ENCODE results near the gene PPA2.
A peak's percentile ranks its signal among the peaks of the same experiment; 100 is the strongest.
"Not testable (repeated sequence)": the region's sequence is repeated elsewhere in the genome, so short reads cannot be mapped to it uniquely, and the experiment has no call there.

PPA2 gene

DNA sequence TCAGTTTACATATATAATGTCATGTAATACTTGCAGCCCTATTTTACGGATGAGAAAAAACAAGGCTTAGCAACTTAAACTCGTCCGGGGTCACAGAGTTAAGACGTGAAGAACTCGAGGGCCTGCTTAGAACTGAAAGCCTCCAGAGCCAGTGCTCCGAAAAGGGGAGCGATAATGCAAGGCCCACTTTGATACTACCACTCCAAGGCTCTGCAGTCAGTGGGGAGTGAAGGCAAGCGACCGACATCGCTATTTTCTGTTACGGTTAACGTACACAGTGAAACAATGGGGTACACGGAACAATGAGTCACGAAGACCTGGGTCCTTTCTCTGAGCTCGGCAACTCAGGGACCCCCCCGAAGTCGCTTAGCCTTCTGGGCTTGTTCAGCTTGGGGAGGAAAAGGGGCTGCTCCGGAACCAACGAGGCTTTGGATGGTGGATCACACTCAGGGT lies 965 bp downstream of the PPA2 start:
- TF ChIP-seq, protein P1, sequence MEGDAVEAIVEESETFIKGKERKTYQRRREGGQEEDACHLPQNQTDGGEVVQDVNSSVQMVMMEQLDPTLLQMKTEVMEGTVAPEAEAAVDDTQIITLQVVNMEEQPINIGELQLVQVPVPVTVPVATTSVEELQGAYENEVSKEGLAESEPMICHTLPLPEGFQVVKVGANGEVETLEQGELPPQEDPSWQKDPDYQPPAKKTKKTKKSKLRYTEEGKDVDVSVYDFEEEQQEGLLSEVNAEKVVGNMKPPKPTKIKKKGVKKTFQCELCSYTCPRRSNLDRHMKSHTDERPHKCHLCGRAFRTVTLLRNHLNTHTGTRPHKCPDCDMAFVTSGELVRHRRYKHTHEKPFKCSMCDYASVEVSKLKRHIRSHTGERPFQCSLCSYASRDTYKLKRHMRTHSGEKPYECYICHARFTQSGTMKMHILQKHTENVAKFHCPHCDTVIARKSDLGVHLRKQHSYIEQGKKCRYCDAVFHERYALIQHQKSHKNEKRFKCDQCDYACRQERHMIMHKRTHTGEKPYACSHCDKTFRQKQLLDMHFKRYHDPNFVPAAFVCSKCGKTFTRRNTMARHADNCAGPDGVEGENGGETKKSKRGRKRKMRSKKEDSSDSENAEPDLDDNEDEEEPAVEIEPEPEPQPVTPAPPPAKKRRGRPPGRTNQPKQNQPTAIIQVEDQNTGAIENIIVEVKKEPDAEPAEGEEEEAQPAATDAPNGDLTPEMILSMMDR (IDR thresholded peaks at IDR 0.05; ENCODE audit: low read depth, low read length): no peak
- no peak for DNase-seq (ENCODE audit: low read depth in 2 of 2)
- H3K4me3 ChIP-seq (replicated peaks in 1 of 2; ENCODE audit: low read depth in 2 of 2, low read length in 2 of 2): peak overlapping the region; percentile 98 to 99

DNA sequence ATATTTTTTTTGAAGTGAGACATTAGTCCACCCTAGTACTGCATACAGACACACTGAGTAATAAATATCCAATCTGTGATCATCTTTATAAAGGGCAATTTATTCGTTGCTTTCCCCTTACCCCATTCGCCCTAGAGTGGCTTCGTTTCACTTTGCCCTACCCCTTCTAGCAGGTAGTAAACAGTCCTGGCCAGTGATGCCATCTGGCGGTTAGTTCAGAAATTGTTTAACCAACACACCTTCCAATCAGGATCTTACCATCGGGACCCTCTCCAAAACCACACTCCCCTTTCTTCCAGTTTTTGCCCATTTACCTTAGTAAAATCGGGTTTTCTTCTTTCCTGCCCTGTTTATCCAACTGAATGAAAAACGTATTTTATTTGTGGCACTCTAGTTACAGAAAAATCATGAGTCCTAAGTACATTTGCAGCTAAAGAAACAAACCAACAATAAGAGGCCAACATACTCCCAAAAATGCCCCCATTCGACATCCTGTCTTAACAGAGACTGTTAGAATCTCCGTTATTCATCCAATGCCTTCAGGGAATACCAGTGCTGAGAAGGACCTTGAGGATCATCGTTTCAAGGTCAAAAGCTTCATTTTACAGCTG lies 2.2 kb downstream of the PPA2 start:
- H3K4me3 ChIP-seq (replicated peaks in 1 of 2; ENCODE audit: low read depth in 2 of 2, low read length in 2 of 2): peak overlapping the region; percentile 13 to 98
- TF ChIP-seq, protein P1 (IDR thresholded peaks at IDR 0.05; ENCODE audit: low read depth, low read length): peak; percentile 74
- DNase-seq (ENCODE audit: low read depth in 2 of 2): peak; percentile 84 to 85

- TF ChIP-seq, protein P1 (IDR thresholded peaks at IDR 0.05; ENCODE audit: low read depth, low read length): no peak
- DNase-seq (ENCODE audit: low read depth in 2 of 2): no peak
These were observed 3.1 kb downstream of the PPA2 start for GRCh38 chr4:105470766-105471165.

GRCh38 chr4:105469736-105470135 lies 4.1 kb downstream of the PPA2 start:
- H3K4me3 ChIP-seq (replicated peaks in 1 of 2; ENCODE audit: low read depth in 2 of 2, low read length in 2 of 2): no peak overlapping the region
- no peak for DNase-seq (ENCODE audit: low read depth in 2 of 2)
- TF ChIP-seq, protein P1 (IDR thresholded peaks at IDR 0.05; ENCODE audit: low read depth, low read length): no peak

More at GRCh38 chr4:105470766-105471165, 3.1 kb downstream of the PPA2 start:
- no peak overlapping the region for H3K4me3 ChIP-seq (replicated peaks in 1 of 2; ENCODE audit: low read depth in 2 of 2, low read length in 2 of 2)

- no peak for DNase-seq (ENCODE audit: low read depth in 2 of 2)
- no peak overlapping the region for H3K4me3 ChIP-seq (replicated peaks in 1 of 2; ENCODE audit: low read depth in 2 of 2, low read length in 2 of 2)
- TF ChIP-seq, protein P1 (IDR thresholded peaks at IDR 0.05; ENCODE audit: low read depth, low read length): no peak
These were observed 7.3 kb downstream of the PPA2 start for GRCh38 chr4:105466580-105466979.

DNA sequence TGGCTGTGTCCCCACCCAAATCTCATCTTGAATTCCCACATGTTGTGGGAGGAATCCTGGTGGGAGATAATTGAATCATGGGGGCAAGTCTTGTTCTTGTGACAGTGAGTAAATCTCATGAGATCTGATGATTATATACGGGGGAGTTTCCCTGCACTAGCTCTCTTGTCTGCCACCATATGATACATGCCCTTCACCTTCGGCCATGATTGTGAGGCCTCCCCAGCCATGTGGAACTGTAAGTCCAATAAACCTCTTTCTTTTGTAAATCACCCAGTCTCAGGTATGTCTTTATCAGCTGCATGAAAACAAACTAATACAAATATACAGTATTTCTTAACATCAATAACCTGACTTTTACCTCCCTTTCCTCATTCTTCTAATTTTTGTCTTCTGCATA lies 9.3 kb downstream of the PPA2 start:
- DNase-seq (ENCODE audit: low read depth in 2 of 2); H3K4me3 ChIP-seq (replicated peaks in 1 of 2; ENCODE audit: low read depth in 2 of 2, low read length in 2 of 2): not testable (repeated sequence)

GRCh38 chr4:105462576-105462975 lies 11.3 kb downstream of the PPA2 start:
- TF ChIP-seq, protein P1 (IDR thresholded peaks at IDR 0.05; ENCODE audit: low read depth, low read length): no peak
- H3K4me3 ChIP-seq (replicated peaks in 1 of 2; ENCODE audit: low read depth in 2 of 2, low read length in 2 of 2): no peak overlapping the region
- DNase-seq (ENCODE audit: low read depth in 2 of 2): no peak
